Measurements from ENCODE around the gene KHDRBS1.

DNA sequence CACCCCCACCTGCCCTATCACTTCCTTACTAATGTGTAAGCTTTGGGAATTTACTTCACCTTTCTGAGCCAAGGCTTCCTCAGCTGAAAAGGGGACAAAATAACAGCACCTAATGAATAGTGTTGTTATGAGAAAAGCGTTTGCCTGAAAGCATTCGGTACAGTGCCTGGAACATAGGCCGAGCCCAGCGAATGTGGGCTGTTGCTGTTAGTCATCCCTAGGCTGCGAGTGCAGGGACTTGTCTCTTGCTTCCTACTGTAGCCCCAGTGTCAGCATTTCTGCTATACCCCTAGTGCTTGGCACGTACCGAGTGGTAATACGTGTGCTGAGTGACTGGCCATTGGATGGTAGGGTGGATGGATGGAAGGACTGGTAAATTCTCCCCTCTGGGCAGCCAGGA, 77.5 kb downstream of the KHDRBS1 start:
- TF ChIP-seq POLR2A (IDR thresholded peaks at IDR 0.05; ENCODE audit: low read length) (no peak), GATA1 (IDR thresholded peaks at IDR 0.05; ENCODE audit: low read depth, low read length) (no peak)

Data from erythroblast (primary cell).